ENCODE measurements around the gene PALB2.

The PALB2 gene

GRCh38 chr16:23609929-23610328, 31.2 kb downstream of the PALB2 start:
- no peak for TF ChIP-seq CREB1 (IDR thresholded peaks at IDR 0.05; ENCODE audit: low read depth)
- TF ChIP-seq USF1 (IDR thresholded peaks at IDR 0.05) = no peak
- TF ChIP-seq CEBPB (IDR thresholded peaks at IDR 0.05) = no peak
- no peak for TF ChIP-seq REST (IDR thresholded peaks at IDR 0.05; ENCODE audit: low read depth)
- no peak for TF ChIP-seq TCF12 (IDR thresholded peaks at IDR 0.05; ENCODE audit: low read depth)

GRCh38 chr16:23608194-23608593, 32.9 kb downstream of the PALB2 start:
- TF ChIP-seq TAF1 (IDR thresholded peaks at IDR 0.05; ENCODE audit: low read depth) (no peak), EGR1 (IDR thresholded peaks at IDR 0.05) (no peak), TEAD4 (IDR thresholded peaks at IDR 0.05) (no peak)

GRCh38 chr16:23607726-23608125, 33.4 kb downstream of the PALB2 start:
- TF ChIP-seq TEAD4 (IDR thresholded peaks at IDR 0.05) = no peak
- no peak for TF ChIP-seq USF1 (IDR thresholded peaks at IDR 0.05)

- TF ChIP-seq TCF12 (IDR thresholded peaks at IDR 0.05; ENCODE audit: low read depth) = no peak
- TF ChIP-seq RAD21 (IDR thresholded peaks at IDR 0.05; ENCODE audit: low read depth) = no peak
- TF ChIP-seq MAX (IDR thresholded peaks at IDR 0.05) = no peak
- no peak for TF ChIP-seq FOXM1 (IDR thresholded peaks at IDR 0.05; ENCODE audit: borderline replicate concordance, low read depth)
- TF ChIP-seq USF1 (IDR thresholded peaks at IDR 0.05) = no peak
- no peak for TF ChIP-seq REST (IDR thresholded peaks at IDR 0.05; ENCODE audit: low read depth)
- no peak for TF ChIP-seq CREB1 (IDR thresholded peaks at IDR 0.05; ENCODE audit: low read depth)
- no peak for TF ChIP-seq EGR1 (IDR thresholded peaks at IDR 0.05)
- no peak for TF ChIP-seq NFIC (IDR thresholded peaks at IDR 0.05)
- TF ChIP-seq ZBTB7A (IDR thresholded peaks at IDR 0.05; ENCODE audit: low read depth) = no peak
- no peak for TF ChIP-seq YY1 (IDR thresholded peaks at IDR 0.05; ENCODE audit: low read depth)
- TF ChIP-seq EP300 (IDR thresholded peaks at IDR 0.05; ENCODE audit: borderline replicate concordance) = no peak
- TF ChIP-seq TAF1 (IDR thresholded peaks at IDR 0.05; ENCODE audit: low read depth) = no peak
- no peak for TF ChIP-seq TEAD4 (IDR thresholded peaks at IDR 0.05)
- no peak for TF ChIP-seq CEBPB (IDR thresholded peaks at IDR 0.05)
Observed at GRCh38 chr16:23597003-23597756, 43.9 kb downstream of the PALB2 start.

GRCh38 chr16:23595951-23596720, 45.0 kb downstream of the PALB2 start, which contains the start of gene NDUFAB1:
Gene NDUFAB1 (minus strand): TSS chr16:23596316. CDS start chr16:23596290, 26 bp downstream.
- no peak for TF ChIP-seq CEBPB (IDR thresholded peaks at IDR 0.05)
- TF ChIP-seq EGR1 (IDR thresholded peaks at IDR 0.05) = peak; percentile 77
- no peak for TF ChIP-seq CREB1 (IDR thresholded peaks at IDR 0.05; ENCODE audit: low read depth)
- no peak for TF ChIP-seq NFIC (IDR thresholded peaks at IDR 0.05)
- TF ChIP-seq TCF12 (IDR thresholded peaks at IDR 0.05; ENCODE audit: low read depth) = peak; percentile 57
- TF ChIP-seq ZBTB7A (IDR thresholded peaks at IDR 0.05; ENCODE audit: low read depth) = no peak
- no peak for TF ChIP-seq FOXM1 (IDR thresholded peaks at IDR 0.05; ENCODE audit: borderline replicate concordance, low read depth)
- peak; percentile 53; the same call in 1 of the 2 replicates for TF ChIP-seq EP300 (IDR thresholded peaks at IDR 0.05; ENCODE audit: borderline replicate concordance)
- peak; percentile 94 for TF ChIP-seq YY1 (IDR thresholded peaks at IDR 0.05; ENCODE audit: low read depth)
- peak; percentile 79 for TF ChIP-seq MAX (IDR thresholded peaks at IDR 0.05)
- no peak for TF ChIP-seq REST (IDR thresholded peaks at IDR 0.05; ENCODE audit: low read depth)
- no peak for TF ChIP-seq TEAD4 (IDR thresholded peaks at IDR 0.05)
- peak; percentile 27; the same call in 1 of the 2 replicates for TF ChIP-seq USF1 (IDR thresholded peaks at IDR 0.05)
- peak; percentile 86 for TF ChIP-seq TAF1 (IDR thresholded peaks at IDR 0.05; ENCODE audit: low read depth)
- peak; percentile 18; the same call in 1 of the 2 replicates for TF ChIP-seq RAD21 (IDR thresholded peaks at IDR 0.05; ENCODE audit: low read depth)
